Fibroblast of villous mesenchyme (primary cell): ENCODE measurements around the gene SCUBE2. TPM values are rescaled to one million over a fixed set of nuclear protein-coding genes. Genes with fewer than 3 reads are reported as not detected.
"Not testable (repeated sequence)": the region's sequence is repeated elsewhere in the genome, so short reads cannot be mapped to it uniquely, and the experiment has no call there.

Experiments used
- DNase-seq: peaks from one replicate; pipeline ENCODE4 v3.0.0-alpha.2; 2010; ENCODE audit warnings: low read depth
- H3K4me3 ChIP-seq: 2 replicates; pipeline ENCODE4 v1.5.1; 2011; ENCODE audit warnings: low read depth, mild to moderate bottlenecking, low read length
- total RNA-seq: library from RNA; depleted of rRNA; stranded (reverse); fragments of >200 nt; gene quantifications from 2 replicates; pipeline ENCODE4 v1.2.3, GENCODE V29; 2012
- TF ChIP-seq, protein P1 (sequence below): IDR thresholded peaks from 2 replicates; pipeline ENCODE4 v1.5.1; 2012; ENCODE audit warnings: low read depth, mild to moderate bottlenecking, low read length; ENCODE audit not compliant: insufficient read depth

The SCUBE2 gene
- total RNA-seq, 1 donor, result 1.3 TPM

DNA sequence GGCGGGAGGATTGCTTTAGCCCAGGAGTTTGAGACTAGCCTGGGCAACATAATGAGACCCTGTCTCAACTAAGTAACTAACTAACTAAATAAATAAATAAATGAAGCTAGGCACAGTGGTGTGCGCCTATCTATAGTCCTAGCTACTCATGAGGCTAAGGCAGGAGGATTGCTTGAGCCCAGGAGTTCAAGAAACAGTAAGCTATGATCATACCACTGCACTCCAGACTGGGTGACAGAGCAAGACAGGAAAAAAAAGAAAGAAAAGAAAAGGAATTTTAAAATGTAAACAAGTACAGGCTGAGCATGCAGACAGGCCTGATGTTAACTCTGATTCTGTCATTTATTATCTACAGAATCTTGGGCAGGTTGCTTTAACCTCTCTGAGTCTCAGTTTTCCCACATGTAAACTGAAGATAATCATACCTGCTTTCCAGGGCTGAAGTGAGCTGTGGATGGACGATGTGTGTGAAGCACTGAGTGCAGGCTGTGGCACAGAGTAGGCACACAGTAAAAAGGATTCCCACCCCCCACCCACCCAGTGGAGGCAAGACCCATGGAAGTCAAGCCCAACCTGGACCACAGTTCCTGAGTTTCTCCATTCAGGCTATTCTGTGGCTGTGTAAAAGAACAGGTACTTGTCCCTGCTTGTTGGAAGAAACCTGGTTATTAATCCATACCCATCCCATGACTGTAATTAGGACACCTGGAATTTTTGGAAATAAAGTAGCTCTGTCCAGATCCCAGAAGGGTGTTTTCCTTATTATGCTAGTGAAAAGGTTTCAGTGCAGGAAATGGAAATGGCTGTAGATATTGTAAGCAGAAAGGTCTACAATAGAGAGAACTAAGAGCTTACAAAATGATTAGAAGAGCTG lies 18.7 kb upstream of the SCUBE2 start:
- DNase-seq, result no peak
- H3K4me3 ChIP-seq, result no peak overlapping the region
- TF ChIP-seq, protein P1, sequence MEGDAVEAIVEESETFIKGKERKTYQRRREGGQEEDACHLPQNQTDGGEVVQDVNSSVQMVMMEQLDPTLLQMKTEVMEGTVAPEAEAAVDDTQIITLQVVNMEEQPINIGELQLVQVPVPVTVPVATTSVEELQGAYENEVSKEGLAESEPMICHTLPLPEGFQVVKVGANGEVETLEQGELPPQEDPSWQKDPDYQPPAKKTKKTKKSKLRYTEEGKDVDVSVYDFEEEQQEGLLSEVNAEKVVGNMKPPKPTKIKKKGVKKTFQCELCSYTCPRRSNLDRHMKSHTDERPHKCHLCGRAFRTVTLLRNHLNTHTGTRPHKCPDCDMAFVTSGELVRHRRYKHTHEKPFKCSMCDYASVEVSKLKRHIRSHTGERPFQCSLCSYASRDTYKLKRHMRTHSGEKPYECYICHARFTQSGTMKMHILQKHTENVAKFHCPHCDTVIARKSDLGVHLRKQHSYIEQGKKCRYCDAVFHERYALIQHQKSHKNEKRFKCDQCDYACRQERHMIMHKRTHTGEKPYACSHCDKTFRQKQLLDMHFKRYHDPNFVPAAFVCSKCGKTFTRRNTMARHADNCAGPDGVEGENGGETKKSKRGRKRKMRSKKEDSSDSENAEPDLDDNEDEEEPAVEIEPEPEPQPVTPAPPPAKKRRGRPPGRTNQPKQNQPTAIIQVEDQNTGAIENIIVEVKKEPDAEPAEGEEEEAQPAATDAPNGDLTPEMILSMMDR, result no peak

DNA sequence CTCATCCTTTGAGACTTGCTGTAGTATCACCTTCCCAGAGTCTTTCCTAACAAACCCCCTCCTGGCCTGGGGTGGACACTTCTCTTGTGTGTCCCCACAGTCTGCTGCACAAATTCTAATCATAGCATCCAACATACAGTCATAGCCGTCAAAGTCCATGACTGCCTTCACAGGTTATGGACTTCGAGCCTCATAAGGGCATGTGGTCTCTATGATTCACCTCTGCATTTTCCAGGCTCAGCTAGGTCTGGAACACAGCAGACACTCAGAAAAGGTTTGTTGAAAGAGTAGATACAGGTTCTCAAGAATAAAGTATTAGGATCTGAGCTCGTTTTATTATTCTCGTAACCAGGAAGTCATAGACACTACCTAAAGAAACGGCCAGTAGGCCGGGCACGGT lies 13.2 kb upstream of the SCUBE2 start:
- H3K4me3 ChIP-seq, result no peak overlapping the region
- no peak for DNase-seq
- TF ChIP-seq, protein P1, result no peak

DNA sequence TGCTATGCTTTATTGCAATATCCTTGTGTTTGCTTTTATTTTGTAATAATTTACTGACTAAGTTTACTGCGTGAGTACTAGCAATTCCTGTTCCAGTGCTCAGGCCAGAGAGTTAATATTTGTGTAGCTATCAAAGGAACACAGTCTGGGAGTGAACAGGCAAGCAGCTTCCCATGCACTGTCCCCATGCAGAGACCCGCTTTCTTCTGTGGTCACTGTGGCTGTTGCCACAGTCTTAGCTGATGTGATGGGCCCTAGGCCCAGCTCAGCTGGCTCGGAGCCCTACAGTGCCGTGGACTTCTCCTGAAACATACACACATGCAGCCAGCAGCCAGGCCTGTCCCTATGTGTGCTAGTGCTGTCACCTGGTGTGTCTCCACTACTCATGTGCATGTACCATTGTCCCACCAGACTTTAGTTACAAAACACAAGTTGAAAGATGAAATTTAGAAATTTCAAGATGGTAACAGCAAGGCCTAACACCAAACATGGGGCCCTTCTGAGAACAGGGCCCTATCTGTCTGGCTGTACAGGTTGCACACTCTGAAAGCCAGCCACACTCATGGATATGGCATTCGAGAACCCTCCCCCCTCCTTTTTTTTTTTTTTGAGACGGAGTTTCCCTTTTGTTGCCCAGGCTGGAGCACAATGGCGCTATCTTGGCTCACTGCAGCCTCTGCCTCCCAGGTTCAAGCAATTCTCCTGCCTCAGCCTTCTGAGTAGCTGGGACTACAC lies 12.3 kb upstream of the SCUBE2 start:
- no peak for DNase-seq
- TF ChIP-seq, protein P1, result no peak
- H3K4me3 ChIP-seq, result no peak overlapping the region

DNA sequence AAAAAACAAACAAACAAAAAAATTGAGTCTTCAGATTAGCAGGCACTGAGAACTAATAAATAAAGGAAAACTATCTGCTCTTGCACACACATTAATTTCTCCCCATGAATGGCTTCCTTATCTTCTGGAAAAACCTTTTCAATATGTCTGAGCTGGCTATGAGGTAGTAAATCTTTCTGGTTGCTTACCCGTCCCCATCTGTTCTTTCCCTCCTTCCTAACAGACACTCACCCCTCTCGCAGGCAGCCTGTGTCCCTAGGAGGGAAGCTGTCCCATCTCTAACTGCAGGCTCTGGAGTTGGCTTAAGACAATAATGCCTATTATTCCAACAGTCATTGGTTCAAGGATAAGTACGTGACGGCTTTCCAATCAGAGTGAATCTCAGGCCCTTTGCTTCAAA lies 8.2 kb upstream of the SCUBE2 start:
- no peak overlapping the region for H3K4me3 ChIP-seq
- DNase-seq, result no peak
- TF ChIP-seq, protein P1, result no peak

DNA sequence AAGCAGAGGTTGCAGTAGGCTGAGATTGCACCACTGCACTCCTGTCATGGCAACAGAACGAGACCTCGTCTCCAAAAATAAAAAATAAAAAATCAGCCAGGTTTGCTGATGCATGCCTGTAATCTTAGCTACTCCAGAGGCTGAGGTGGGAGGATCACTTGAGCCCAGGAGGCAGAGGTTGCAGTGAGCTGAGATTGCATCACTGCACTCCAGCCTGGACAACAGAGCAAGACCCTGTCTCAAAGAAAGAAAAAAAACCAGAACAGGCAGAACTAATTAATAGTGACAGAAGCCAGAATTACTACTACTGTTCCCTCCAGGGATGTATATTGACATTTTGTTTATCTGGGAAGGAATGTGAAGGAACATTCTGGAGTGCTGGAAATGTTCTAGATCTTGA lies 7.1 kb upstream of the SCUBE2 start:
- not testable (repeated sequence) for H3K4me3 ChIP-seq, DNase-seq

DNA sequence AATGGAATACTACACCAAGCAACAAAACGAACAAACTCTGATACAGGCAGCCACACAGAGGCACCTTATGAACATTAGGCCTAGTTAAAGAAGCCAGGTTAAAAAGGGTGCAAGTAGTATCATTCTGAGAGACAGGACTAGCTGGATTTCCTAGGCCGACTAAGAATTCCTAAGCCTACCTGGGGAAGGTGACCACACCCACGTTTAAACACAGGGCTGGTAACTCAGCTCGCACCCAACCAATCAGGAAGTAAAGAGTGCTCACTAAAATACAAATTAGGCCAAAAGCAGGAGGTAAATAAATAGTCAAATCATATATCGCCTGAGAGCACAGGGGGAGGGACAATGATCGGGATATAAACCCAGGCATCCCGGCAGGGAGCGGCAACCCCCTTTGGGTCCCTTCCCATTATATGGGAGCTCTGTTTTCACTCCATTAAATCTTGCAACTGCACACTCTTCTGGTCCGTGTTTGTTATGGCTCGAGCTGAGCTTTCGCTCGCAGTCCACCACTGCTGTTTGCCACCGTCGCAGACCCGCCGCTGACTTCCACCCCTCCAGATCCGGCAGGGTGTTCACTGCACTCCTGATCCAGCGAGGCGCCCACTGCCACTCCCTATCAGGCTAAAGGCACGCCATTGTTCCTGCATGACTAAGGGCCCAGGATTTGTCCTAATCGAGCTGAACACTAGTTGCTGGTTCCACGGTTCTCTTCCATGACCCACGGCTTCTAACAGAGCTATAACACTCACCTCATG lies 6.0 kb upstream of the SCUBE2 start:
- DNase-seq, H3K4me3 ChIP-seq: not testable (repeated sequence)

DNA sequence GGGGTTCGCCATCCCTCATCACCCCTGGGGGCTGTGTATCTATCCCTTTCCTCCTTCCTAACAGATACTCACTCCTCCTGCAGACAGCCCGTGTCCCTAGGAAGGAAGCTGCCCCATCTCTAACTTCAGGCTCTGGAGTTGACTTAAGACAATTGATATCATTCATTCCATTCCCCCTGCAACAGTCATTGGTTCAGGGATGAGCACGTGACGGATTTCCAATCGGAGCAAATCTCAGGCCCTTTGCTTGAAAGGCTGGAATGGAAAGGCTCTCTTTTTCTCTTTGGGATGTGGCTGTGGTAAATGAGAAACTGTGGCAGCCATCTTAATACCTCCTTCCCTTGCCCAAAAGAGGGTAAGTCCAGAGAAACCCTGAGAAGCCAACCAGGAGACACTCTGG lies 5.0 kb upstream of the SCUBE2 start:
- DNase-seq, result no peak
- TF ChIP-seq, protein P1, result no peak
- no peak overlapping the region for H3K4me3 ChIP-seq
